ENCODE data around the gene CLCF1. TPM values are rescaled to one million over a fixed set of nuclear protein-coding genes. Genes with fewer than 3 reads are reported as not detected.

The CLCF1 gene
- total RNA-seq, 1 donor from 2014 or later = not detected

Other genes with a start within 250 kb of the CLCF1 start
- 52.2 TPM for gene GRK2, start 107.1 kb downstream of the CLCF1 start, total RNA-seq (ENCODE audit: unreplicated experiment)
- gene ANKRD13D, start 84.3 kb downstream of the CLCF1 start, total RNA-seq (ENCODE audit: unreplicated experiment) = 109 TPM
- 8.3 TPM for gene SSH3, start 70.1 kb downstream of the CLCF1 start, total RNA-seq (ENCODE audit: unreplicated experiment)
- 15.4 TPM for gene POLD4, start 20.1 kb downstream of the CLCF1 start, total RNA-seq (ENCODE audit: unreplicated experiment)
- gene RAD9A, start 18.4 kb upstream of the CLCF1 start, total RNA-seq (ENCODE audit: unreplicated experiment) = 12.1 TPM
- 163 TPM for gene PPP1CA, start 28.3 kb upstream of the CLCF1 start, total RNA-seq (ENCODE audit: unreplicated experiment)
- not detected for gene TBC1D10C, start 30.5 kb upstream of the CLCF1 start, total RNA-seq (ENCODE audit: unreplicated experiment)
- 0.07 TPM for gene CARNS1, start 42.1 kb upstream of the CLCF1 start, total RNA-seq (ENCODE audit: unreplicated experiment)
- gene RPS6KB2, start 54.9 kb upstream of the CLCF1 start, total RNA-seq (ENCODE audit: unreplicated experiment) = 69.0 TPM
- gene PTPRCAP, start 64.1 kb upstream of the CLCF1 start, total RNA-seq (ENCODE audit: unreplicated experiment) = 2.1 TPM
- 88.8 TPM for gene CORO1B, start 69.9 kb upstream of the CLCF1 start, total RNA-seq (ENCODE audit: unreplicated experiment)
- gene GPR152, start 79.1 kb upstream of the CLCF1 start, total RNA-seq (ENCODE audit: unreplicated experiment) = not detected
- gene CABP4, start 81.8 kb upstream of the CLCF1 start, total RNA-seq (ENCODE audit: unreplicated experiment) = not detected
- gene TMEM134, start 95.7 kb upstream of the CLCF1 start, total RNA-seq (ENCODE audit: unreplicated experiment) = 41.9 TPM
- gene AIP, start 109.4 kb upstream of the CLCF1 start, total RNA-seq (ENCODE audit: unreplicated experiment) = 43.0 TPM
- gene PITPNM1, start 131.8 kb upstream of the CLCF1 start, total RNA-seq (ENCODE audit: unreplicated experiment) = 25.6 TPM
- gene CDK2AP2, start 134.6 kb upstream of the CLCF1 start, total RNA-seq (ENCODE audit: unreplicated experiment) = 21.9 TPM
- not detected for gene CABP2, start 149.8 kb upstream of the CLCF1 start, total RNA-seq (ENCODE audit: unreplicated experiment)
- 712 TPM for gene GSTP1, start 210.2 kb upstream of the CLCF1 start, total RNA-seq (ENCODE audit: unreplicated experiment)
- 216 TPM for gene NDUFV1, start 233.3 kb upstream of the CLCF1 start, total RNA-seq (ENCODE audit: unreplicated experiment)